Loucy (cell line): ENCODE measurements around the gene COX17.

Experiments
- H2AFZ ChIP-seq: fragments of 200-600 bp; sonication (generic); 2 replicates; pipeline ENCODE4 v1.6.0; 2016; ENCODE audit warnings: antibody characterized with exemption, mild to moderate bottlenecking, low read length, moderate library complexity
- H3F3A ChIP-seq: fragments of 200-600 bp; 2 replicates; pipeline ENCODE4 v1.6.0; 2016; ENCODE audit warnings: antibody characterized with exemption, low read depth, mild to moderate bottlenecking
- H3K27me3 ChIP-seq: fragments of 200-600 bp; sonication (generic); 2 replicates; pipeline ENCODE4 v1.6.1; 2014; ENCODE audit warnings: low read length, mild to moderate bottlenecking; ENCODE audit not compliant: insufficient read depth, poor library complexity, severe bottlenecking
- H3K36me3 ChIP-seq: fragments of 200-600 bp; sonication (generic); 2 replicates; pipeline ENCODE4 v1.6.1; 2016; ENCODE audit warnings: low read length; ENCODE audit not compliant: insufficient read depth
- H3K4me1 ChIP-seq: fragments of 200-600 bp; sonication (generic); 2 replicates; pipeline ENCODE4 v1.5.1; 2014; ENCODE audit warnings: low read length, mild to moderate bottlenecking; ENCODE audit not compliant: insufficient read depth, poor library complexity, severe bottlenecking
- H3K4me2 ChIP-seq: fragments of 200-600 bp; sonication (generic); 2 replicates; pipeline ENCODE4 v1.6.0; 2014; ENCODE audit warnings: antibody characterized with exemption, low read length, low read depth, mild to moderate bottlenecking; ENCODE audit not compliant: poor library complexity, severe bottlenecking
- H3K4me3 ChIP-seq: fragments of 200-600 bp; sonication (generic); 2 replicates; pipeline ENCODE4 v1.5.1; 2014; ENCODE audit warnings: low read length, mild to moderate bottlenecking, mixed read lengths; ENCODE audit not compliant: poor library complexity, severe bottlenecking
- H3K79me2 ChIP-seq: fragments of 200-600 bp; sonication (generic); 2 replicates; pipeline ENCODE4 v1.6.1; 2014; ENCODE audit warnings: low read length; ENCODE audit not compliant: insufficient read depth
- H3K9ac ChIP-seq: fragments of 200-600 bp; sonication (generic); 2 replicates; pipeline ENCODE4 v1.6.0; 2014; ENCODE audit warnings: mild to moderate bottlenecking, low read depth, low read length, moderate library complexity; ENCODE audit not compliant: poor library complexity, severe bottlenecking
- H3K9me2 ChIP-seq: fragments of 200-600 bp; sonication (generic); replicated peaks from 2 replicates; pipeline ENCODE4 v1.6.1; 2016; ENCODE audit warnings: low read depth, low read length, mixed read lengths
- H3K9me3 ChIP-seq: fragments of 200-600 bp; sonication (generic); 2 replicates; pipeline ENCODE4 v1.6.1; 2014; ENCODE audit warnings: mild to moderate bottlenecking, antibody characterized with exemption, low read length, low read depth; ENCODE audit not compliant: insufficient read depth
- H4K20me1 ChIP-seq: fragments of 200-600 bp; sonication (generic); 2 replicates; pipeline ENCODE4 v1.6.0; 2014; ENCODE audit warnings: antibody characterized with exemption, low read length, mild to moderate bottlenecking; ENCODE audit not compliant: insufficient read depth, poor library complexity, severe bottlenecking
- CTCF ChIP-seq: fragments of 200-600 bp; sonication (generic); conservative IDR thresholded peaks from 2 replicates; pipeline ENCODE4 v1.5.1; 2014; ENCODE audit warnings: mild to moderate bottlenecking, antibody characterized with exemption, low read length
- EZH2phosphoT487 ChIP-seq: fragments of 200-600 bp; IDR thresholded peaks from 2 replicates; pipeline ENCODE4 v1.6.1; 2018; ENCODE audit warnings: antibody characterized with exemption, mild to moderate bottlenecking, moderate library complexity, borderline replicate concordance

The COX17 gene

GRCh38 chr3:119690043-119690656 is 12.9 kb upstream of the COX17 start:
- H3K4me1 ChIP-seq = no peaks in the 10 kb centered on the region
- H2AFZ ChIP-seq = no peak overlapping the region
- H3K27me3 ChIP-seq = peaks cover 9% of the 10 kb centered on the region
- no peaks in the 10 kb centered on the region for H3K9me3 ChIP-seq
- no peak for TF ChIP-seq EZH2phosphoT487
- peak; percentile 74 for TF ChIP-seq CTCF
- H3F3A ChIP-seq = no peaks in the 10 kb centered on the region
- no peaks in the 10 kb centered on the region for H3K79me2 ChIP-seq
- H4K20me1 ChIP-seq = no peaks in the 10 kb centered on the region
- no peaks in the 10 kb centered on the region for H3K9me2 ChIP-seq
- H3K9ac ChIP-seq = no peak overlapping the region
- H3K4me3 ChIP-seq = no peak overlapping the region
- no peak overlapping the region for H3K4me2 ChIP-seq
- no peaks in the 10 kb centered on the region for H3K36me3 ChIP-seq

- Histone ChIP-seq H4K20me1 (no peaks in the 10 kb centered on the region), H2AFZ (no peak overlapping the region), H3K9me2 (no peaks in the 10 kb centered on the region), H3K4me3 (no peak overlapping the region), H3K4me1 (no peaks in the 10 kb centered on the region), H3K36me3 (no peaks in the 10 kb centered on the region), H3K79me2 (no peaks in the 10 kb centered on the region), H3K9me3 (no peaks in the 10 kb centered on the region), H3K9ac (no peak overlapping the region), H3K4me2 (no peak overlapping the region), H3K27me3 (peaks cover 6% of the 10 kb centered on the region), H3F3A (no peaks in the 10 kb centered on the region)
- TF ChIP-seq CTCF = no peak
- no peak for TF ChIP-seq EZH2phosphoT487
These were observed 6.2 kb upstream of the COX17 start for GRCh38 chr3:119683421-119683820.

- H3K9me2 ChIP-seq = no peaks in the 10 kb centered on the region
- H2AFZ ChIP-seq = no peak overlapping the region
- peaks cover 7% of the 10 kb centered on the region for H3K4me1 ChIP-seq
- peaks cover 5% of the 10 kb centered on the region for H3K79me2 ChIP-seq
- H3K36me3 ChIP-seq = no peaks in the 10 kb centered on the region
- H3F3A ChIP-seq = no peaks in the 10 kb centered on the region
- no peaks in the 10 kb centered on the region for H3K9me3 ChIP-seq
- H4K20me1 ChIP-seq = no peaks in the 10 kb centered on the region
- no peak overlapping the region for H3K9ac ChIP-seq
- H3K4me3 ChIP-seq = no peak overlapping the region
- H3K27me3 ChIP-seq = peaks cover 6% of the 10 kb centered on the region
- TF ChIP-seq CTCF (peak; percentile 71), EZH2phosphoT487 (no peak)
- H3K4me2 ChIP-seq = no peak overlapping the region
These were observed 4.1 kb upstream of the COX17 start for GRCh38 chr3:119681279-119681678.
